HG02943 (cell line): ENCODE data around the gene PTPN14.
"Not testable (repeated sequence)": the region's sequence is repeated elsewhere in the genome, so short reads cannot be mapped to it uniquely, and the experiment has no call there.

Experiments used
- ATAC-seq: cut with Tn5 transposase; IDR thresholded peaks from one replicate; pipeline ENCODE4 v1.9.1; 2021; ENCODE audit warnings: mild to moderate bottlenecking, low read depth, moderate library complexity; ENCODE audit not compliant: unreplicated experiment

Gene PTPN14

GRCh38 chr1:214542275-214543199 lies 8.9 kb downstream of the PTPN14 start:
- ATAC-seq: no peak

- no peak for ATAC-seq
These were observed 9.7 kb downstream of the PTPN14 start for GRCh38 chr1:214541693-214542092.

- ATAC-seq: no peak
These were observed 10.2 kb downstream of the PTPN14 start for GRCh38 chr1:214541206-214541605.

- ATAC-seq: no peak
These were observed 11.1 kb downstream of the PTPN14 start for GRCh38 chr1:214540324-214540723.

GRCh38 chr1:214538496-214538895 lies 12.9 kb downstream of the PTPN14 start:
- ATAC-seq: no peak

GRCh38 chr1:214537872-214538473 lies 13.4 kb downstream of the PTPN14 start:
- no peak for ATAC-seq

- no peak for ATAC-seq
These were observed 14.2 kb downstream of the PTPN14 start for GRCh38 chr1:214537219-214537618.

GRCh38 chr1:214532070-214532469 lies 19.3 kb downstream of the PTPN14 start:
- ATAC-seq: no peak

- ATAC-seq: no peak
These were observed 25.8 kb downstream of the PTPN14 start for GRCh38 chr1:214525535-214526019.

GRCh38 chr1:214524824-214525223 lies 26.6 kb downstream of the PTPN14 start:
- ATAC-seq: no peak

- ATAC-seq: no peak
These were observed 28.1 kb downstream of the PTPN14 start for GRCh38 chr1:214523124-214523824.

- not testable (repeated sequence) for ATAC-seq
These were observed 29.9 kb downstream of the PTPN14 start for GRCh38 chr1:214521458-214521857.

- ATAC-seq: no peak
These were observed 30.7 kb downstream of the PTPN14 start for GRCh38 chr1:214520544-214521165.

- ATAC-seq: no peak
These were observed 33.0 kb downstream of the PTPN14 start for GRCh38 chr1:214518361-214518760.

- no peak for ATAC-seq
These were observed 34.7 kb downstream of the PTPN14 start for GRCh38 chr1:214516434-214517326.

- ATAC-seq: no peak
These were observed 35.6 kb downstream of the PTPN14 start for GRCh38 chr1:214515544-214516433.

GRCh38 chr1:214514819-214515383 lies 36.5 kb downstream of the PTPN14 start:
- ATAC-seq: no peak
